ENCODE results near the gene NEK6. TPM values are rescaled to one million over a fixed set of nuclear protein-coding genes. Genes with fewer than 3 reads are reported as not detected.

Gene NEK6
- total and polyA plus RNA-seq, 9 of the 15 experiments (the other 6 are each of a cell fraction or from before 2014, with no cell fraction given) = 3.1 to 19.0 (median 8.4) TPM

DNA sequence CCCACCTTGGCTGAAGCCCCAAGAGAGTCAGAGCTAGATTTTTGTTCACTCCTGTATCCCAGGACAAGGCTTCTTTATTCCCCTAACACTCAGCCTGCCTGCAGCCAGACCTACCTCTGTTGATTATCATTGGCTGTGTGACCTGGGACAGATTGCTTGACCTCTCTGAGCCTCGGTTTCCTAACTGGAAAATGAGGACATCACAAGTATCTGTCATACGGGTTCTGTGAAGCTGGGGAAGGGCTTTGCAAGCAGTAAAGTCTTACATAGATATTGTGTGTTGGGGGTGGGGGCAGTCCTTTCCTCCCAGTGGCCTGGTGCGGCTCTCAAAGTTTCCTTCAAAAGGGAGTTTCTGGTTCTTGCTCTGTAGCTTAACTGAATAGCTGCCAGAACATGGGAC is 2.5 kb upstream of the NEK6 start:
- Histone ChIP-seq H3K79me2 (ENCODE audit: control insufficient read depth, insufficient read depth, low read length) (peaks cover 19% of the 10 kb centered on the region), H2AFZ (ENCODE audit: low read depth, low read length) (no peak overlapping the region), H4K20me1 (replicated peaks; ENCODE audit: control insufficient read depth, insufficient read depth, low read length) (no peaks in the 10 kb centered on the region; the same call in 1 of the 2 replicates), H3K4me1 (replicated peaks in 1 of 2; ENCODE audit: control insufficient read depth in 2 of 2, insufficient read depth in 2 of 2, low read length in 2 of 2) (peaks cover 10 to 17% of the 10 kb centered on the region in 2 experiments; a peak in 4 of 5 replicates), H3K9ac (ENCODE audit: insufficient read depth in 1 of 2, low read depth in 2 of 2, low read length in 2 of 2) (no peak overlapping the region), H3K27ac (ENCODE audit: extremely low read depth, low read depth, low read length) (no peak overlapping the region), H3K9me1 (ENCODE audit: control insufficient read depth, insufficient read depth, low read length) (no peaks in the 10 kb centered on the region), H3K27me3 (ENCODE audit: control insufficient read depth in 2 of 2, insufficient read depth in 2 of 2, low read length in 2 of 2) (peaks cover 10 to 33% of the 10 kb centered on the region in 2 experiments), H3K9me3 (replicated peaks; ENCODE audit: control insufficient read depth, insufficient read depth, low read depth, low read length) (no peaks in the 10 kb centered on the region), H3K36me3 (ENCODE audit: control insufficient read depth, insufficient read depth, low read length) (no peaks in the 10 kb centered on the region), H3K4me2 (ENCODE audit: insufficient read depth, low read length) (no peak overlapping the region), H3K4me3 (no peak overlapping the region)
- POLR2A ChIA-PET = interaction anchor here (0.5 kb wide), 1 partner anchor 172 kb away, joined by 3 read pairs; no protein-coding TSS in a partner anchor
- in situ Hi-C loops (cut with MboI) (no loop called here), intact Hi-C loops (cut with micrococcal nuclease) (no loop called here)
- CTCF ChIA-PET (ENCODE audit: low intra/inter-chr PET ratio) = no interaction called here
- DNase-seq (ENCODE audit: extremely low read depth in 1 of 4, low spot score in 3 of 4) (no peak), FAIRE-seq (no peak), ATAC-seq (no peak)
- TF ChIP-seq TAF9B (IDR thresholded peaks at IDR 0.05; ENCODE audit: partially characterized antibody) = no peak
- peak; percentile 71 for TF ChIP-seq ZFP36 (IDR thresholded peaks at IDR 0.05; ENCODE audit: low read depth, low read length, partially characterized antibody)
- TF ChIP-seq STAT5B (CRISPR knock-in tag; IDR thresholded peaks at IDR 0.05) = no peak
- no peak for TF ChIP-seq HMGN3 (IDR thresholded peaks at IDR 0.05; ENCODE audit: borderline replicate concordance, extremely low read depth, insufficient read length, low read depth, low read length)
- TF ChIP-seq, protein P1, sequence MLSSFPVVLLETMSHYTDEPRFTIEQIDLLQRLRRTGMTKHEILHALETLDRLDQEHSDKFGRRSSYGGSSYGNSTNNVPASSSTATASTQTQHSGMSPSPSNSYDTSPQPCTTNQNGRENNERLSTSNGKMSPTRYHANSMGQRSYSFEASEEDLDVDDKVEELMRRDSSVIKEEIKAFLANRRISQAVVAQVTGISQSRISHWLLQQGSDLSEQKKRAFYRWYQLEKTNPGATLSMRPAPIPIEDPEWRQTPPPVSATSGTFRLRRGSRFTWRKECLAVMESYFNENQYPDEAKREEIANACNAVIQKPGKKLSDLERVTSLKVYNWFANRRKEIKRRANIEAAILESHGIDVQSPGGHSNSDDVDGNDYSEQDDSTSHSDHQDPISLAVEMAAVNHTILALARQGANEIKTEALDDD (IDR thresholded peaks at IDR 0.05) = no peak
- no peak for TF ChIP-seq ZNF707 (CRISPR knock-in tag; conservative IDR thresholded peaks at IDR 0.05)
- TF ChIP-seq, protein P2, sequence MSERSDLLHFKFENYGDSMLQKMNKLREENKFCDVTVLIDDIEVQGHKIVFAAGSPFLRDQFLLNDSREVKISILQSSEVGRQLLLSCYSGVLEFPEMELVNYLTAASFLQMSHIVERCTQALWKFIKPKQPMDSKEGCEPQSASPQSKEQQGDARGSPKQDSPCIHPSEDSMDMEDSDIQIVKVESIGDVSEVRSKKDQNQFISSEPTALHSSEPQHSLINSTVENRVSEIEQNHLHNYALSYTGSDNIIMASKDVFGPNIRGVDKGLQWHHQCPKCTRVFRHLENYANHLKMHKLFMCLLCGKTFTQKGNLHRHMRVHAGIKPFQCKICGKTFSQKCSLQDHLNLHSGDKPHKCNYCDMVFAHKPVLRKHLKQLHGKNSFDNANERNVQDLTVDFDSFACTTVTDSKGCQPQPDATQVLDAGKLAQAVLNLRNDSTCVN (CRISPR knock-in tag; IDR thresholded peaks at IDR 0.05) = no peak
- TF ChIP-seq, protein P3, sequence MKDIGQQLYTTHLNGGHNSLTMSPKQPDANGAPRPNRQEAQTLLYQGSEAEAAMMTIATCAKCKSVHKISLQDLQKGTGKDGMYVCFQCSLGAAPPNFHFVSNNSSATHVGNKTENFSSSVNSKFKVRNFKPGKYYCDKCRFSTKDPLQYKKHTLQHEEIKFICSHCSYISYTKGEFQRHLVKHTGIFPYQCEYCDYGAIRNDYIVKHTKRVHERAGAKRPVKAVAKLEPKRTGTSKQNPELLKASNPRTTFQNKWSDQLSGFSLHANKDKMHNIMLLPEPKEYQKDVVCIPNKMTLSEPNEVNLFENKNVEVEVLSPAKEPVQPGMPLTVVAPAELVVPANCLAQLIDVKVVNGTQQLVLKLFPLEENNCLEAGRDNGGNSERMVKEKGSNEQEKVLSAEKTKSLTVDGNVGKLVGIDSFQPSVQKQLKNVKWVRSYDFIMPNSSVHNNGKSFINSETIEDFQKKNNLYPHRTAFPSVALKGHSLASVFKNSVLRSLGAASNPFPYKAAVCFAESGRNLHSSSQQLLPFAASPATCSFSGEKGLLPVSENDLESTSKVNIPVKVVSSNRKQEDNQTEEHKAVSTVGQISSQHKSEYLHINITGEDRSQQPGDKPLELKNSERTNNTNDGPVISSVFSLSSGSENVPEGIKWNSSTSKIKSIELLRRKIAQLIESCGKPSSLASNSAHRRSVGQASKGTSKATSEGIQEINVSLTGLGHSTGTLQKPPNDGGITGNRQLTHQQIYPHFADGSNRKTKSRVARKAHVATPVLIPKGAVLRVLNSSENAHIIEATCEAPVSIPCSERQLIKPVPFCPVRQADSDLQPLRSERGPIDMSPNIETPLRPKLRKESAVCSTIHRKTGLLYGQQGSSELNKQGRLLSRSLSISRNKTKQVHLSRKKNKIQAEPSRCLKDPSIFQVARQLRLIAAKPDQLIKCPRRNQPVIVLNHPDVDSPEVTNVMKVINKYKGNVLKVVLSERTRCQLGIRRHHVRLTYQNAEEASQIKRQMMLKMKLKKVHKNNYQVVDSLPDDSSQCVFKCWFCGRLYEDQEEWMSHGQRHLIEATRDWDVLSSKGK (CRISPR knock-in tag; IDR thresholded peaks at IDR 0.05) = no peak
- no peak for TF ChIP-seq POLR2H (tag; IDR thresholded peaks at IDR 0.05; ENCODE audit: low read depth)
- TF ChIP-seq STAT5A (IDR thresholded peaks at IDR 0.05; ENCODE audit: borderline replicate concordance, low read length) = no peak
- TF ChIP-seq EWSR1 (IDR thresholded peaks at IDR 0.05; ENCODE audit: borderline replicate concordance, low read depth, partially characterized antibody) = no peak
- TF ChIP-seq CREBBP (IDR thresholded peaks at IDR 0.05; ENCODE audit: low read depth, low read length) = no peak
- no peak for TF ChIP-seq SMARCA4 (IDR thresholded peaks at IDR 0.05)
- no peak for TF ChIP-seq SAFB (IDR thresholded peaks at IDR 0.05; ENCODE audit: borderline replicate concordance, low read depth, low read length)
- peak; percentile 68 for TF ChIP-seq RBM25 (IDR thresholded peaks at IDR 0.05; ENCODE audit: low read depth, low read length, severe bottlenecking)
- peak; percentile 44; the same call in 1 of the 2 replicates for TF ChIP-seq BCOR (IDR thresholded peaks at IDR 0.05)
- TF ChIP-seq HDAC2 (IDR thresholded peaks at IDR 0.05) = 0 out of 2 replicates have a peak, but pooled peaks have one; percentile 22
- no TSS peak for BruUV-seq (replicated peaks)
- WGBS (ENCODE audit: insufficient coverage, low coverage, missing lambda C conversion rate) = 29% methylated on average over 3 of the region's 3 CpGs

Data from K562 (cell line).